DOHH2 (cell line): Measurements from ENCODE around the gene CYP2A13.
"Not testable (repeated sequence)": the region's sequence is repeated elsewhere in the genome, so short reads cannot be mapped to it uniquely, and the experiment has no call there.

Experiments
- EZH2phosphoT487 ChIP-seq: fragments of 200-600 bp; sonication (generic); IDR thresholded peaks from 2 replicates; pipeline ENCODE4 v1.6.1; 2017; ENCODE audit warnings: borderline replicate concordance, mild to moderate bottlenecking, antibody characterized with exemption, low read length, moderate library complexity, mixed read lengths
- TF ChIP-seq, protein P1 (sequence below): fragments of 200-600 bp; sonication (generic); IDR thresholded peaks from one replicate; pipeline ENCODE4 v1.5.1; 2014; ENCODE audit warnings: antibody characterized with exemption, mild to moderate bottlenecking, low read depth, low read length; ENCODE audit not compliant: poor library complexity, severe bottlenecking

GRCh38 chr19:41122846-41123245, 34.6 kb downstream of the CYP2A13 start:
- TF ChIP-seq, protein P1, sequence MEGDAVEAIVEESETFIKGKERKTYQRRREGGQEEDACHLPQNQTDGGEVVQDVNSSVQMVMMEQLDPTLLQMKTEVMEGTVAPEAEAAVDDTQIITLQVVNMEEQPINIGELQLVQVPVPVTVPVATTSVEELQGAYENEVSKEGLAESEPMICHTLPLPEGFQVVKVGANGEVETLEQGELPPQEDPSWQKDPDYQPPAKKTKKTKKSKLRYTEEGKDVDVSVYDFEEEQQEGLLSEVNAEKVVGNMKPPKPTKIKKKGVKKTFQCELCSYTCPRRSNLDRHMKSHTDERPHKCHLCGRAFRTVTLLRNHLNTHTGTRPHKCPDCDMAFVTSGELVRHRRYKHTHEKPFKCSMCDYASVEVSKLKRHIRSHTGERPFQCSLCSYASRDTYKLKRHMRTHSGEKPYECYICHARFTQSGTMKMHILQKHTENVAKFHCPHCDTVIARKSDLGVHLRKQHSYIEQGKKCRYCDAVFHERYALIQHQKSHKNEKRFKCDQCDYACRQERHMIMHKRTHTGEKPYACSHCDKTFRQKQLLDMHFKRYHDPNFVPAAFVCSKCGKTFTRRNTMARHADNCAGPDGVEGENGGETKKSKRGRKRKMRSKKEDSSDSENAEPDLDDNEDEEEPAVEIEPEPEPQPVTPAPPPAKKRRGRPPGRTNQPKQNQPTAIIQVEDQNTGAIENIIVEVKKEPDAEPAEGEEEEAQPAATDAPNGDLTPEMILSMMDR: not testable (repeated sequence)
- not testable (repeated sequence) for TF ChIP-seq EZH2phosphoT487
